Measurements from ENCODE around the gene METTL26.
A peak's percentile ranks its signal among the peaks of the same experiment; 100 is the strongest.

Gene METTL26

DNA sequence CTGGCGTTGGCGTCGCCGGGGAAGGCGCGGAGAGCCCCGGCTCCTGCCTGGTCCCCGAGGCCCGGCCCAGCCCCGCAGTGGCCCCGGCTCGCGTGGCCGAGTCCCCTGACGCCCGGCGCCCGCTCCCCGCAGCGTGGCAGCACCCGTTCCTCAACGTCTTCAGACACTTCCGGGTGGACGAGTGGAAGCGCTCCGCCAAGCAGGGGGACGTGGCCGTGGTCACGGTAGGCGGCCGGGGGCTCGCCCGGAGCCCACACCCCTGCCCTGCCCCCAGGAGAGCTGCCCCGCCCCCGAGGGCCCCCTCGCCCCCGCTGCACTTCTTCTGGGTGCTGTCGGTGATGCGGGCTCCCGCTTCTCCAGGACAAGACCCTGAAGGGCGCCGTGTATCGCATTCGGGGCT lies 13.5 kb upstream of the METTL26 start:
- Mint-ChIP-seq H3K4me3 (peak overlapping the region; percentile 69), H3K9me3 (no peaks in the 10 kb centered on the region), H3K36me3 (peaks cover 2% of the 10 kb centered on the region), H3K27me3 (no peaks in the 10 kb centered on the region), H3K27ac (no peak overlapping the region), H3K4me1 (peaks cover 45% of the 10 kb centered on the region)
- peak; percentile 1 for ATAC-seq

DNA sequence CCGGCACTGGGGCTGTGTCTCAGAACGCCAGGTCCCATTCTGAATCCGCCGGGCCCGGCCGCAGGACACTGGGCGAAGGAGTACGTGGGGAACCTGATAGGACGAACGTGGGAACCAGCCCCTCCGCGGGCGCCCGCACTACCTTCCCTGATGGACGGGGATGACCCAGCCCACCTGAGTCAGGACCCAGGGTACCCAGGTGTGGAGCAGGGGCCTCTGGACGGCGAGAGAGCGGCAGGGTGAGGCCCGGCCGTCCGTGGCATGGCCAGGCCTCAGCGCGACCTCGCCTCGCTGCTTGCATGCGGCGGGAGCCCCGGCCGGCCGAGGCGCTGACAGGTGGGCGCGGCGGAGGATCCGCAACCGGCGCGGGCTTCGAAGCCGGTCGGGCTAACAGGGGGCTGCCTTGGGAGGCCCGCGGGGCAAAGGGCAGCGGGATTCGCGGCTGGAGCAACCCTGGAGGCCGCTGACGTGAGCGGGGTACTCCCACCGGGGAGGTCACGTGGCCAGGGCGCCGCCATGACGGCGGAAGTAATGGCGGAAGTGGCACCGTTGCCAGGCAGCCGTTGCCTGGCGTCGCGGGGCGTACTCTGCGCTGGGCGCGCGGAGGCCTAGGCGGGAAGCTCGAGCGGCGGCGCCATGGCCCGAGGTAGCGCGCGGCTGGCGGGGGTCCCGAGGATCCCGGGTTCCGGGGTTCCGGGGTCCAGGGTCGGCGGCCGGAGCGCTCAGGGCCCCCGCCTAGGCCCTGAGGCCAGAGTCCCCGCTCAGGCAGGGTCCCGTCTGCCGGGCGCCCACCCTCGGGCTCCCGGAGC lies 12.9 kb upstream of the METTL26 start, which contains the start of gene WDR90:
TSS of gene WDR90 (plus strand) at position 585 of the 809 bp plus-strand sequence. CDS start at position 637, 52 bp downstream.
- peak within 1 kb of the TSS; percentile 87 for H3K4me3 Mint-ChIP-seq
- ATAC-seq: peak; percentile 90
- peaks cover 51% of the 10 kb centered on the region for H3K4me1 Mint-ChIP-seq
- peak within 1 kb of the TSS; percentile 87 for H3K27ac Mint-ChIP-seq
- H3K9me3 Mint-ChIP-seq: no peaks in the 10 kb centered on the region
- H3K36me3 Mint-ChIP-seq: peaks cover 9% of the 10 kb centered on the region
- no peaks in the 10 kb centered on the region for H3K27me3 Mint-ChIP-seq

DNA sequence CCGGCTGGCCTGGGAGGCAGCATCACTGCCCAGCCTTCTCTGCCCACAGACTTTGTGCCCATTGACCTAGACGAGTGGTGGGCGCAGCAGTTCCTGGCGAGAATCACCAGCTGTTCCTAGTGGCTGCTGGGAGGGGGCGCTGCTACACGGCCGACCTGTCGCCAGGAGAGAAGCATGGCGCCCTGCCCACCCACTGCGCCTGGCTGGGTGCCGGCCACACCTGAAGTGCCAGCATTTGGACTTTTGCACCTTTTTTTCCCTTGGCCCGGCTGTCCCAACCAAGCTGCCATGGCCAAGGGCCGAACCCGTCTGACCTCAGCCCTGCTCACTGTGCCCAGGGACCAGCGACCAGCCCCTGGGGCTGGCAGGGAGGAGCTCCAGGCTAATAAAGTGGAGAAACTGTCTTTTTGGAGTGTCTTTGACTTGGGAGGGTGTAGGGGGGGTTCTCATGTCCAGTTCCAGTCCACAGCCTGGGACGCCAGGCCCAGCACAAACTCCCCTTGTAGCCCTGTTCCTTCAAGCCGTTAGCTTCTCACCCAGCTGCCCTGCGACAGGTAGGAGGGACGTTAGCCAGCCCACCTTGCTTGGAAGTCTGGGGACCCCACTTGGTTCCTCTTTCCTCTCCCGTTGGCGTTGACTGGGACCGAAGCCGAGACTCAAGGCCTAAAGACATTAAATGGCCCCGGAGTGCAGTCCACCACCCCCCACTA lies 12.1 kb upstream of the METTL26 start:
- peaks cover 59% of the 10 kb centered on the region for H3K4me1 Mint-ChIP-seq
- no peaks in the 10 kb centered on the region for H3K9me3 Mint-ChIP-seq
- peaks cover 11% of the 10 kb centered on the region for H3K36me3 Mint-ChIP-seq
- H3K27me3 Mint-ChIP-seq: no peaks in the 10 kb centered on the region
- ATAC-seq: peak; percentile 32
- H3K27ac Mint-ChIP-seq: peak overlapping the region; percentile 87
- H3K4me3 Mint-ChIP-seq: peak overlapping the region; percentile 87

DNA sequence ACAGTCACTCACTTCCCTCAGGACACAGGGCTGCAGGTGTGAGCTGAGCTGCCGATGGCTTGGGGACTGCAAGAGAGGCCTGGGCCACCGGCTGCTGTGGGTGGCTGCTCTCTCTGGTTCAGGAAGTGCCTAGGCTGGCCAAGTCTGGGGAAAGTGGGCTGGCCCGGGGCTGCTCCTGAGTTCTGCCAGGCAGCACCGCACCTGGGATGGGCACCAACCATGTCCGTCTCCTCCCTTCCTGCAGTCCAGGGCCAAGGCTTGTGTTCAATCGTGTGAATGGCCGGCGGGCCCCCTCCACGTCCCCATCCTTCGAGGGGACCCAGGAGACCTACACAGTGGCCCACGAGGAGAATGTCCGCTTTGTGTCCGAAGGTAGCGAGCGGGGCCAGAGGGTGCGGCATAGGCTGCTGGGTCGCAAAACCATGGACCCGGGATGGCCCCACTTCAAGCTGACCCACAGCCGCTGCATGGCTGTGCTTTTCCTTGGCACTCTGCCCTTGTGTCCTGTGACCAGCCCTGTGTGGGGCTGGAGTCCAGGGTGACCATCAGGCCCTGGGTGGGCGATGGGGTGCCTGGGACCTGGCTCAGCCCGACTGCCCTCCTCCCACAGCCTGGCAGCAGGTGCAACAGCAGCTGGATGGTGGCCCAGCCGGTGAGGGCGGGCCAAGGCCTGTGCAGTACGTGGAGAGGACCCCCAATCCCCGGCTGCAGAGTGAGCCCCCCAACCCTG lies 11.2 kb upstream of the METTL26 start:
- H3K27me3 Mint-ChIP-seq: no peaks in the 10 kb centered on the region
- H3K9me3 Mint-ChIP-seq: no peaks in the 10 kb centered on the region
- peak overlapping the region; percentile 51 for H3K27ac Mint-ChIP-seq
- peak overlapping the region; percentile 52 for H3K4me3 Mint-ChIP-seq
- peaks cover 67% of the 10 kb centered on the region for H3K4me1 Mint-ChIP-seq
- H3K36me3 Mint-ChIP-seq: peaks cover 11% of the 10 kb centered on the region
- ATAC-seq: no peak

DNA sequence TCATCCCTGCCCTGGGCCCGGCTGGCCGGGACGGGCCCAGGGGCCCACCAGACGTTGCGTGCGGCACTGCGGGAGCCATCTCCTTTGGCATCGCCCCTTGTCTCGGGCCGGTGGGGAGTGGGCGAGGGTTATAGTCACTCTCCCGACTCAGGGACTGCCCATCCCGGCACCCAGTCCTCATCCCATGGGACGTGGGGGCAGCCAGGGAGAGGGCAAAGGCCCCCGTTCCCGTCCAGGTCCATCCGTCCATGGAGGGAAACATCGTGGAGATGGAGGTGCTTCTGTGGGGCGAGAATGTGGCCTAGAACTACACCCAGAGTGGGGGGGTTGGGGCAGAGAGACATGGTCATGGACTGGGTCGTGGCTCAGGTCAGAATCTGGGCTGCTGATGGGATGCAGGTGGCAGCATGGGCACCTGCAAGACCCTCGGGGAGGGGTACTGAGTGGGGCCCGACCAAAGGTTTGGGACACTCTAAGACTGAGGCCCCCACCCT lies 10.6 kb upstream of the METTL26 start:
- peaks cover 11% of the 10 kb centered on the region for H3K36me3 Mint-ChIP-seq
- no peaks in the 10 kb centered on the region for H3K9me3 Mint-ChIP-seq
- H3K27ac Mint-ChIP-seq: peak overlapping the region; percentile 51
- H3K4me1 Mint-ChIP-seq: peaks cover 67% of the 10 kb centered on the region
- no peaks in the 10 kb centered on the region for H3K27me3 Mint-ChIP-seq
- no peak for ATAC-seq
- peak overlapping the region; percentile 52 for H3K4me3 Mint-ChIP-seq

DNA sequence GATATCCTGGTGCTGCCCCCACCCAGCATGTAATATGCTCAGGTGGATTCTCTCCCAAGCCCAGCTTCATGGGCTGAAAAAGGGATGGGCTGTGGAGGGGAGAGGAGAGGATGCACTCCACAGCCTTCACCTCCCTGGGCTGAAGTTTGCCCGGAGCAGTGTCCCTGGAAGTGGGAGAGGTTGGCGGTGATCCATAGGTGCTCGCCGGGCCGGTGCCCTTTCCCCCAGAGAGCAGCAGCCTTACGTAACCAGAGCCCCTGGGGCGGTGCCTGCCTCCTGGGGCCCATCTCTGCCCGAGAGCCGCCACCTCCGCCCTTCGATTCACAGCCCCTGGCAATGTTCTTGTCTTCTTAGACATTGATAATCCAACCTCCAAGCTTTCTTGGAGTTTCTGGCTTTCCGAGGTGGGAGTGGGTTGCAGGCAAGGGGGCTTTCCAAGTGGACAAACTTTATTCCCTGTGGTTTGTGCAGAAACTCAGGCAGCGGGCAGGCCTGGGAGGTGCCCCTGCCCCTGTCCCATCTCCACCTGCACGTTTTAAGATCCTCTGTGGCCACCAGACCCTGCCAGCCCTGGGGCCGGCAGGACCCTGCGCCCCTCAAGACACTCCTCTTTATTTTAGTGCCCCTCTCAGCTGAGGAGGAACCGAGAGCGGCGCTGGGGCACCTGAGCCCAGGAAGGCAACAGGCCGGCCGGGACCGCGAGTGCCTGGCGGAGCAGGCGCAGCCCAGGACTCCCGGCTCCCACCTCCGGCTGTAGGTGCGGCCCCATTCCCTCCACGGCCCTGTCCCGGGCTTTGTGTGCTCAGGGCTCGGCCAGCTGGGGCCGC lies 10.0 kb upstream of the METTL26 start:
- Mint-ChIP-seq H3K36me3 (peaks cover 11% of the 10 kb centered on the region), H3K9me3 (no peaks in the 10 kb centered on the region), H3K27ac (no peak overlapping the region)

DNA sequence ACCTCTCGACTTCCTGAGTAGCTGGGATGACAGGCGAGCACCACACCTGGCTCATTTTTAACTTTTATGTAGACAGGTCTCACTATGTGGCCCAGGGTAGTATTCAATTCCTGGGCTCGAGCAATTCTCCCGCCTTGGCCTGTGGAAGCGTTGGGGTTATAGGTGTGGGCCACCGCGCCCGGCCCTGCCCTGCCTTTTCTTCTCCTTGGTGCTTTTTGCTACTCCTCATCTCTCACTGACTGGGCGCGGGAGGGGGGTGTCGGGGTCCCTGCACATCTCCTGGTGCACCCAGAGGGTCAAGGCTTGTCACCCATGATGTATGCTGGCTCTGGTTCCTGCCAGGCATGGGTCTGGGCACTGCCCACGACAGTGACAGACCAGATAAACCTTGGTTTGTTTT lies 8.5 kb upstream of the METTL26 start:
- Mint-ChIP-seq H3K4me3 (peak overlapping the region; percentile 63), H3K4me1 (peaks cover 72% of the 10 kb centered on the region), H3K27ac (peak overlapping the region; percentile 81), H3K36me3 (peaks cover 11% of the 10 kb centered on the region), H3K27me3 (no peaks in the 10 kb centered on the region), H3K9me3 (no peaks in the 10 kb centered on the region)
- no peak for ATAC-seq

More for the DNA sequence above, 10.0 kb upstream of the METTL26 start:
- ATAC-seq: no peak
- Mint-ChIP-seq H3K27me3 (no peaks in the 10 kb centered on the region), H3K4me1 (peaks cover 67% of the 10 kb centered on the region), H3K4me3 (no peak overlapping the region)

DNA sequence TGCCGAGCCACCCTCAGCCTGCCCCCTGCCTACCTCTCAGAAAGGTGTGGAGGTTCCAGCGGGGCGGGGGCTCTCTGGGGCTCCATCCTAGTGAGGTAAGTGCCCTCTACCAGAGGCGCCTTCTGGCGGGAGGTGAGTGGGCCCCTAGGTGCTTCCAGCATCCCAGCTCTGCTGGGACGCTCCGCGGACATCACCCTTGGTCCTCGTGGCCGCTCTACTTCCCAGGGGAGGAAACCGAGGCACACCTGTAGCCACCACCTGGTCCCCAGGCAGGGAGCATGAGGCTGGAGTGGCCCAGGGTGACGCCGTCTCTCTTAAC lies 6.9 kb upstream of the METTL26 start:
- Mint-ChIP-seq H3K4me1 (peaks cover 81% of the 10 kb centered on the region), H3K27me3 (no peaks in the 10 kb centered on the region), H3K9me3 (no peaks in the 10 kb centered on the region), H3K4me3 (peak overlapping the region; percentile 82), H3K36me3 (peaks cover 11% of the 10 kb centered on the region), H3K27ac (peak overlapping the region; percentile 81)
- no peak for ATAC-seq

DNA sequence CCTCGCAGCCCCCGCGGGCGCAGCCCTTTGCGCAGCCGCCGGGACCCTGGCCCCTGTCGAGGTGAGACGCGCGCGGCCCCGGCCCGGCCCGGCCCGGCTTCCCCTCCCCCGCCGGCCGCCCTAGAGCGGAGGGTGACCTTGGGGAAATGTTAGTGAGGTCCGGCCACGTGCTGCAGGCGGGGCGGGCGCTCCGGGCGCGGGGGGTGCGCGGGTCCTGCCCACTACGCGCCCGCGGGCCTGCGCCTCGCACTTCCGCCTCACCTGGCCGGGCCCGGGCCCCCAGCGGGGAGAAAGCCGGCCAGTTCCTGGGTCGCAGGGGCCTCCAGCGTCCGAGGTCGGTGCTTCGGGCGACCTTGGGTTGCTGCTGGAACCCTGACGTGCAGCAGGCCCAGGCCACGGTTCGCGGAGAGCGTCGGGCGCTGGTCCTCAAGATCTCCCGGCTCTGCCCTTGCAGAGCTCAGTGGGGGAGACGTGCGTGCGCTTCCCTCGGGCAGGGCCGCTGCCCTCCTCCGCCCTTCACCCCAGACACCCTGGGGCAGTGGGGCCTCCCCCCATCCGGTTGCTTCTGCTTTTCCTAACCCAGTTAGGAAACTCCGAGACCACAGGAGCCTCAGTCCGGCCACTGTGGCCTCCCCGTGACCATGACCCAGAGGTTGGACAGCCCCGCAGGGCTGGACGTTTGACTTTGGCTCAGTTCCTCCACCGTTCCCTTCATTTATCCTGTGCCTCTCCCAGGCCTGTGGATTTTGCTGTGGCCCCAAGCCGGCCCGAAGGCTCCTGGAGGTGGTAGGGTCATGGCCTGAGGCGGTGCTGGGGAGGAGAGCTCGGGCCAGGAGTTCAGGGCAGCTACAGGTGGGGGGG lies 6.3 kb upstream of the METTL26 start:
- H3K27me3 Mint-ChIP-seq: no peaks in the 10 kb centered on the region
- H3K27ac Mint-ChIP-seq: peak overlapping the region; percentile 81
- H3K4me1 Mint-ChIP-seq: peaks cover 81% of the 10 kb centered on the region
- no peaks in the 10 kb centered on the region for H3K9me3 Mint-ChIP-seq
- H3K36me3 Mint-ChIP-seq: peaks cover 11% of the 10 kb centered on the region
- peak; percentile 74 for ATAC-seq
- peak overlapping the region; percentile 82 for H3K4me3 Mint-ChIP-seq

DNA sequence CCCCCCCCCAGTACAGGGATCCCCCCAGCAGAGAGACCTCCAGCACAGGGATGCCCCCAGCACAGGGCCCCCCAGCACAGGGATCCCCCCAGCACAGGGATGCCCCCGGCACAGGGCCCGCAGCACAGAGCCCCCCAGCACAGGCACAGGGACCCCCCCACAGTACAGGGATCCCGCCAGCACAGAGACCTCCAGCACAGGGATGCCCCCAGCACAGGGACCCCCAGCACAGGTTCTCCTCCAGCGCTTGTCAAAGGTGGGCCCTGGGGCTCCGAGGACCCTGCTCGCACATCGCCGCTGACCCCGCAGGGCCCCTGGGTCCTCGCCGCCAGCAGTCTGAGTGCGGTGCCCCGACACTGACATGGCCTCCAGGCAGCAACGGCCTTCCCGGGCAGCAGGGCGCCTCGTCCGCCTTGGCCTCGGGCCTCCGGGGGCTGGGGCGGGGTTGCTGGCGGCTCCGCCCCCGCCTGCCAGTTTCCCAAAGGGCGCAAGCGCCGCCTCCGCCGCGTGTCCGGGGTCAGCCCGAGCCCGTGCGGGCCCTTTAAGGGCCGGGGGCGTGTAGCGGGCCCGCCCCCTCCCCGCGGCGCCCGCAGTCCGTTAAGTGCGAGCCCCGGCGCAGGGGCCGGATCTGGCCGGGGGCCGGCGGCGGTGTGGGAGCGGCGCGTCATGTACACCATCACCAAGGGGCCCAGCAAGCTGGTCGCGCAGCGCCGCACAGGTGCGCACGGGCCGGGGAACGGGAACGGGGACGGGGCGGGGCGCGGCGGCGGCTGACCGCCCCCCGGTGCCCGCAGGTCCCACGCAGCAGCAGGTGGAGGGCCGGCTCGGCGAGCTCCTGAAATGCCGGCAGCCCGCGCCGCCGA lies 5.5 kb upstream of the METTL26 start, which contains the start of gene MCRIP2:
TSS of gene MCRIP2 (plus strand) at position 503 of the 863 bp plus-strand sequence. CDS start at position 667, 164 bp downstream.
- no peaks in the 10 kb centered on the region for H3K27me3 Mint-ChIP-seq
- H3K9me3 Mint-ChIP-seq: no peaks in the 10 kb centered on the region
- peak; percentile 70 for ATAC-seq
- H3K4me3 Mint-ChIP-seq: peak within 1 kb of the TSS; percentile 82
- peaks cover 77% of the 10 kb centered on the region for H3K4me1 Mint-ChIP-seq
- peaks cover 11% of the 10 kb centered on the region for H3K36me3 Mint-ChIP-seq
- peak within 1 kb of the TSS; percentile 81 for H3K27ac Mint-ChIP-seq

DNA sequence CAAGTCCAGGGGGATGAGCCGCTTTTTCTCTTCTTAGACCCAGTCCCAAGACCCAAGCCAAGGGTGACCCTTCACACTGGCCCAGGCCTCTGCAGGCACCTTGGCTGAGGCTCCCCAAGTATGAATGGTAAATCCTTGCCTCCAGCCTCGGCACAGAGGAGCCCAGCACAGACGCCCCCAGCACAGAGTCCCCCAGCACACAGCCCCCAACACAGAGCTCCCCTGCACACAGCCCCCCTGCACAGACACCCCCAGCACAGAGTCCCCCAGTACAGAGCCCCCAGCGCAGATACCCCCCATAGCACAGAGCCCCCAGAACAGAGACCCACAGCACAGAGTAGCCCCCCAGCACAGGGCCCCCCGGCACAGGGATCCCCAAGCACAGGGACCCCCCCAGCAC lies 4.5 kb upstream of the METTL26 start:
- no peak for ATAC-seq
- peak overlapping the region; percentile 66 for H3K27ac Mint-ChIP-seq
- peaks cover 11% of the 10 kb centered on the region for H3K36me3 Mint-ChIP-seq
- no peaks in the 10 kb centered on the region for H3K9me3 Mint-ChIP-seq
- peak overlapping the region; percentile 72 for H3K4me3 Mint-ChIP-seq
- H3K27me3 Mint-ChIP-seq: no peaks in the 10 kb centered on the region
- H3K4me1 Mint-ChIP-seq: peaks cover 72% of the 10 kb centered on the region

DNA sequence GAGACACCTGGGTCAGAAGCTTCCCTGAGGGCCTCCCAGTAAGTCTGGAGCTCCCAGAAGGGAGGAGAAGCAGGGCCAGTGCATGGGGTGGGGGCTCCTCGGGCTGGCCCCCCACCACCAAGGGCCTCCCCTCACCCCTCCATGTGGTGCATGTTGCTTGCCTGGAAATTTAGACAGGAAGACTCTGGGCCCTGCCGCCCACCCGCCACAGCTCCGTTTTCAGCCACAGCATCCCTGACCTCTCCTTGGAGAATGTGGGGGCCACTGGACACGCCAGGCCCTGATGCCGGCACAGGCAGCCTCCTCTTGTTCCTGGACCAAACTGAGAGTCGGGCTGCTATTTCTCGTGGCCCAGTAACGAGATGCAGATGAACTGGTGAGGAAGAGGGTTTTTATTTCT lies 2.7 kb upstream of the METTL26 start:
- Mint-ChIP-seq H3K4me3 (no peak overlapping the region), H3K27ac (peak overlapping the region; percentile 46), H3K36me3 (peaks cover under 1% of the 10 kb centered on the region), H3K27me3 (no peaks in the 10 kb centered on the region), H3K9me3 (no peaks in the 10 kb centered on the region), H3K4me1 (peaks cover 66% of the 10 kb centered on the region)
- no peak for ATAC-seq

DNA sequence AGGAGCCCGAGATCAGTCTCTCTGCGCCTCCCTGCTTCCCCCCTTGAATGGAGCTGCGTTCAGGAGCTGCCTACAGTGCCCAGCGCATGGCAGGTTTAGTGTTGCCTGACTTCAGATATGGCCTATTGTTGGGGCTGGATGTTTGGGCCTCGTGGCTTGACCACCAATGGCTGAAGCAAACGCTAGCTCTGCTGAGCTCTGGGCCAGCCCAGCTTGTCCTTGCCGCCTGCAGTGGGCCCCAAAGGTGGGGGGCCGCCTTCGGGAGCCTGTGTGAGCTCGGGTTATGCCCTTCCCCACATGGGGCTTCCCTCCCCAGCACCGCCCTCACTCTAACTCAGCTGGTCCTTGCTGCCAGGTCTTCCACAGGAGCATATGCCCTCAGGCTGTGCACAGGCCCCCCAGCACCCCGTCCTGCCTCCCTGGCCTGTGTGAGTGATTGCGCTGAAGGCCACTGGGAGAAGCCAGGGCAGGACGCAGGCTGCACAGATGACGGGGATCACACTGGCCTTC lies 2.0 kb upstream of the METTL26 start:
- Mint-ChIP-seq H3K4me1 (peaks cover 59% of the 10 kb centered on the region), H3K36me3 (no peaks in the 10 kb centered on the region), H3K27ac (no peak overlapping the region), H3K9me3 (no peaks in the 10 kb centered on the region), H3K4me3 (no peak overlapping the region), H3K27me3 (no peaks in the 10 kb centered on the region)
- ATAC-seq: no peak
